ENCODE results near the gene KCNH2. TPM values are rescaled to one million over a fixed set of nuclear protein-coding genes. Genes with fewer than 3 reads are reported as not detected.

KCNH2 gene
- total and polyA plus RNA-seq, 2 of the 8 experiments (the other 6 are each of a cell fraction or from before 2014, with no cell fraction given): 8.0 to 15.0 TPM

DNA sequence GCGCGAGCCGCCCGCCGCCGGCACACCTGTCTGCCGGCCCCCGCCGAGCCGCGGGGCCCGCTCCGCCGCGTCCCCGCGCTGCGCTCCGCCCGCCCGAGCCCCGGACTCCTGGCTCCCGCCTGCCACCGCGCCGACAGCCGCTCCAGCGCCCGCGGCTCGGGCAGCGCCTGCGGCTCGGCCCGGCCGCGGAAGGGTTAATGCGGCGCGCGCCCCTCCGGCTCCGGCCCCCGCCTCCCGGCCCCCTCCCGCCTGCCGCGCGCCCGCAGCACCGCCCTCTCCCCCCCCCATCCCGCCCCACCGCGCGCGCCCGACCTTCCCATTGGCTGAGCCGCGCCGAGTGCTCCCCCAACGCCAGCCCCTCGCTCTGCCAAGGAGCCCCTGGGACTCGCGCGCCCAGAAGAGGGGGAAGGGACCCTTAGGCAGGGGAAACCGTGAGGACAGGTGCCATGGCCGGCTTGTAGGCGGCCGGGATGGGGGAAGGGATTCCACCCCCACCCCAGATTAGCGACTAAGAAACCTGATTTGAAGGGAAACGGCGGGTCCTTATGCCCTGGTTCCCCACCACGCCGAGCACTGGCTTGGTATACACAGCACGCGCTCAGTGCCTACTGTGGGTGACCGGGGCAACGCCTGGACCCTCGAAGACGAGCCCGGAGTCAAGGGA is at the start of gene KCNH2 (continued):
- TF ChIP-seq, protein P1, sequence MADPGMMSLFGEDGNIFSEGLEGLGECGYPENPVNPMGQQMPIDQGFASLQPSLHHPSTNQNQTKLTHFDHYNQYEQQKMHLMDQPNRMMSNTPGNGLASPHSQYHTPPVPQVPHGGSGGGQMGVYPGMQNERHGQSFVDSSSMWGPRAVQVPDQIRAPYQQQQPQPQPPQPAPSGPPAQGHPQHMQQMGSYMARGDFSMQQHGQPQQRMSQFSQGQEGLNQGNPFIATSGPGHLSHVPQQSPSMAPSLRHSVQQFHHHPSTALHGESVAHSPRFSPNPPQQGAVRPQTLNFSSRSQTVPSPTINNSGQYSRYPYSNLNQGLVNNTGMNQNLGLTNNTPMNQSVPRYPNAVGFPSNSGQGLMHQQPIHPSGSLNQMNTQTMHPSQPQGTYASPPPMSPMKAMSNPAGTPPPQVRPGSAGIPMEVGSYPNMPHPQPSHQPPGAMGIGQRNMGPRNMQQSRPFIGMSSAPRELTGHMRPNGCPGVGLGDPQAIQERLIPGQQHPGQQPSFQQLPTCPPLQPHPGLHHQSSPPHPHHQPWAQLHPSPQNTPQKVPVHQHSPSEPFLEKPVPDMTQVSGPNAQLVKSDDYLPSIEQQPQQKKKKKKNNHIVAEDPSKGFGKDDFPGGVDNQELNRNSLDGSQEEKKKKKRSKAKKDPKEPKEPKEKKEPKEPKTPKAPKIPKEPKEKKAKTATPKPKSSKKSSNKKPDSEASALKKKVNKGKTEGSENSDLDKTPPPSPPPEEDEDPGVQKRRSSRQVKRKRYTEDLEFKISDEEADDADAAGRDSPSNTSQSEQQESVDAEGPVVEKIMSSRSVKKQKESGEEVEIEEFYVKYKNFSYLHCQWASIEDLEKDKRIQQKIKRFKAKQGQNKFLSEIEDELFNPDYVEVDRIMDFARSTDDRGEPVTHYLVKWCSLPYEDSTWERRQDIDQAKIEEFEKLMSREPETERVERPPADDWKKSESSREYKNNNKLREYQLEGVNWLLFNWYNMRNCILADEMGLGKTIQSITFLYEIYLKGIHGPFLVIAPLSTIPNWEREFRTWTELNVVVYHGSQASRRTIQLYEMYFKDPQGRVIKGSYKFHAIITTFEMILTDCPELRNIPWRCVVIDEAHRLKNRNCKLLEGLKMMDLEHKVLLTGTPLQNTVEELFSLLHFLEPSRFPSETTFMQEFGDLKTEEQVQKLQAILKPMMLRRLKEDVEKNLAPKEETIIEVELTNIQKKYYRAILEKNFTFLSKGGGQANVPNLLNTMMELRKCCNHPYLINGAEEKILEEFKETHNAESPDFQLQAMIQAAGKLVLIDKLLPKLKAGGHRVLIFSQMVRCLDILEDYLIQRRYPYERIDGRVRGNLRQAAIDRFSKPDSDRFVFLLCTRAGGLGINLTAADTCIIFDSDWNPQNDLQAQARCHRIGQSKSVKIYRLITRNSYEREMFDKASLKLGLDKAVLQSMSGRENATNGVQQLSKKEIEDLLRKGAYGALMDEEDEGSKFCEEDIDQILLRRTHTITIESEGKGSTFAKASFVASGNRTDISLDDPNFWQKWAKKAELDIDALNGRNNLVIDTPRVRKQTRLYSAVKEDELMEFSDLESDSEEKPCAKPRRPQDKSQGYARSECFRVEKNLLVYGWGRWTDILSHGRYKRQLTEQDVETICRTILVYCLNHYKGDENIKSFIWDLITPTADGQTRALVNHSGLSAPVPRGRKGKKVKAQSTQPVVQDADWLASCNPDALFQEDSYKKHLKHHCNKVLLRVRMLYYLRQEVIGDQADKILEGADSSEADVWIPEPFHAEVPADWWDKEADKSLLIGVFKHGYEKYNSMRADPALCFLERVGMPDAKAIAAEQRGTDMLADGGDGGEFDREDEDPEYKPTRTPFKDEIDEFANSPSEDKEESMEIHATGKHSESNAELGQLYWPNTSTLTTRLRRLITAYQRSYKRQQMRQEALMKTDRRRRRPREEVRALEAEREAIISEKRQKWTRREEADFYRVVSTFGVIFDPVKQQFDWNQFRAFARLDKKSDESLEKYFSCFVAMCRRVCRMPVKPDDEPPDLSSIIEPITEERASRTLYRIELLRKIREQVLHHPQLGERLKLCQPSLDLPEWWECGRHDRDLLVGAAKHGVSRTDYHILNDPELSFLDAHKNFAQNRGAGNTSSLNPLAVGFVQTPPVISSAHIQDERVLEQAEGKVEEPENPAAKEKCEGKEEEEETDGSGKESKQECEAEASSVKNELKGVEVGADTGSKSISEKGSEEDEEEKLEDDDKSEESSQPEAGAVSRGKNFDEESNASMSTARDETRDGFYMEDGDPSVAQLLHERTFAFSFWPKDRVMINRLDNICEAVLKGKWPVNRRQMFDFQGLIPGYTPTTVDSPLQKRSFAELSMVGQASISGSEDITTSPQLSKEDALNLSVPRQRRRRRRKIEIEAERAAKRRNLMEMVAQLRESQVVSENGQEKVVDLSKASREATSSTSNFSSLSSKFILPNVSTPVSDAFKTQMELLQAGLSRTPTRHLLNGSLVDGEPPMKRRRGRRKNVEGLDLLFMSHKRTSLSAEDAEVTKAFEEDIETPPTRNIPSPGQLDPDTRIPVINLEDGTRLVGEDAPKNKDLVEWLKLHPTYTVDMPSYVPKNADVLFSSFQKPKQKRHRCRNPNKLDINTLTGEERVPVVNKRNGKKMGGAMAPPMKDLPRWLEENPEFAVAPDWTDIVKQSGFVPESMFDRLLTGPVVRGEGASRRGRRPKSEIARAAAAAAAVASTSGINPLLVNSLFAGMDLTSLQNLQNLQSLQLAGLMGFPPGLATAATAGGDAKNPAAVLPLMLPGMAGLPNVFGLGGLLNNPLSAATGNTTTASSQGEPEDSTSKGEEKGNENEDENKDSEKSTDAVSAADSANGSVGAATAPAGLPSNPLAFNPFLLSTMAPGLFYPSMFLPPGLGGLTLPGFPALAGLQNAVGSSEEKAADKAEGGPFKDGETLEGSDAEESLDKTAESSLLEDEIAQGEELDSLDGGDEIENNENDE (IDR thresholded peaks at IDR 0.05; ENCODE audit: insufficient replicate concordance, low read length): no peak
- TF ChIP-seq SRF (IDR thresholded peaks at IDR 0.05; ENCODE audit: low read depth, low read length) (no peak), YY1 (IDR thresholded peaks at IDR 0.05; ENCODE audit: low read depth, low read length) (peak; percentile 39; the same call in 1 of the 2 replicates), KDM4A (IDR thresholded peaks at IDR 0.05; ENCODE audit: low read depth, low read length, severe bottlenecking) (peak; percentile 9), RFX5 (IDR thresholded peaks at IDR 0.05; ENCODE audit: borderline replicate concordance, low read depth, low read length) (no peak), JUND (IDR thresholded peaks at IDR 0.05; ENCODE audit: low read length) (no peak), TAF7 (optimal IDR thresholded peaks at IDR 0.05; ENCODE audit: borderline replicate concordance, low read depth, low read length) (no peak), RBBP5 (IDR thresholded peaks at IDR 0.05; ENCODE audit: borderline replicate concordance, low read depth, low read length) (peak; percentile 76; the same call in 1 of the 2 replicates), CBX5 (IDR thresholded peaks at IDR 0.05; ENCODE audit: low read depth, low read length) (no peak), POU5F1 (IDR thresholded peaks at IDR 0.05; ENCODE audit: low read depth, low read length) (no peak)

Measured in H1 (cell line).